SK-N-SH (cell line): ENCODE results near the gene VWDE.

Source experiments
- CHD2 ChIP-seq: fragments of 150-350 bp; IDR thresholded peaks from 2 replicates; pipeline ENCODE4 v1.6.1; 2018; ENCODE audit warnings: low read length; ENCODE audit not compliant: partially characterized antibody
- EP300 ChIP-seq, 2 experiments: IDR thresholded peaks; 2 replicates each; pipeline versions ENCODE4 v1.4.0 to v1.6.1; 2012; ENCODE audit warnings: borderline replicate concordance in 1 of 2, low read depth in 1 of 2, low read length in 1 of 2
- RAD21 ChIP-seq: IDR thresholded peaks from 2 replicates; pipeline ENCODE4 v1.6.1; 2012; ENCODE audit warnings: mild to moderate bottlenecking, low read length
- TF ChIP-seq, protein P1 (sequence below): fragments of 200-600 bp; sonication (generic); IDR thresholded peaks from 2 replicates; pipeline ENCODE4 v1.6.1; 2017; ENCODE audit warnings: antibody characterized with exemption, mild to moderate bottlenecking, moderate library complexity

DNA sequence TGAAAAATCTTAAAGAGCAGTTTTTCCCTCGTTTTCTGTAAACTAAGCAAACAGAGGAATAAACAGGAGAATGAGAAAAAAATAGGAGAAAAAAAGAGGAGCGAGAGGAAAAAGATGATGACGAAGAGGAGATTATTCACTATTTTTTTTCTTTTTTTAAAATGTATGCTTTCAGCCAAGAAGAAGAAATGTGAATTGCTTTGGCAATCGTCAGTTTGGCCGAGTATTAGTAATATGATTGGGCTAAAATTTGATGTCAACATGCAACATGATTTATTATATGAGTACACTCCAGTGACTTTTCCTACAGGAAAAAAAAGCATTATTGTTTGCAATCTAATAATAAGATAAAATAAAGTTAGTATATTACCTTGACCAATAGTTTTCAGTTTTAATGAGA, 26.3 kb downstream of the VWDE start:
- no peak for TF ChIP-seq CHD2
- TF ChIP-seq, protein P1, sequence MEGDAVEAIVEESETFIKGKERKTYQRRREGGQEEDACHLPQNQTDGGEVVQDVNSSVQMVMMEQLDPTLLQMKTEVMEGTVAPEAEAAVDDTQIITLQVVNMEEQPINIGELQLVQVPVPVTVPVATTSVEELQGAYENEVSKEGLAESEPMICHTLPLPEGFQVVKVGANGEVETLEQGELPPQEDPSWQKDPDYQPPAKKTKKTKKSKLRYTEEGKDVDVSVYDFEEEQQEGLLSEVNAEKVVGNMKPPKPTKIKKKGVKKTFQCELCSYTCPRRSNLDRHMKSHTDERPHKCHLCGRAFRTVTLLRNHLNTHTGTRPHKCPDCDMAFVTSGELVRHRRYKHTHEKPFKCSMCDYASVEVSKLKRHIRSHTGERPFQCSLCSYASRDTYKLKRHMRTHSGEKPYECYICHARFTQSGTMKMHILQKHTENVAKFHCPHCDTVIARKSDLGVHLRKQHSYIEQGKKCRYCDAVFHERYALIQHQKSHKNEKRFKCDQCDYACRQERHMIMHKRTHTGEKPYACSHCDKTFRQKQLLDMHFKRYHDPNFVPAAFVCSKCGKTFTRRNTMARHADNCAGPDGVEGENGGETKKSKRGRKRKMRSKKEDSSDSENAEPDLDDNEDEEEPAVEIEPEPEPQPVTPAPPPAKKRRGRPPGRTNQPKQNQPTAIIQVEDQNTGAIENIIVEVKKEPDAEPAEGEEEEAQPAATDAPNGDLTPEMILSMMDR: no peak
- TF ChIP-seq RAD21: no peak
- no peak for TF ChIP-seq EP300 (IDR thresholded peaks at IDR 0.05; ENCODE audit: borderline replicate concordance in 1 of 2, low read depth in 1 of 2, low read length in 1 of 2)
